SK-N-MC (cell line): ENCODE data around the gene IRF5.

Experiments
- EZH2 ChIP-seq: fragments of 200-600 bp; sonication (generic); IDR thresholded peaks from one replicate; pipeline ENCODE4 v1.6.1; 2017; ENCODE audit warnings: antibody characterized with exemption
- FOXP2 ChIP-seq: optimal IDR thresholded peaks from 2 replicates; pipeline ENCODE3; 2011; ENCODE audit warnings: mild to moderate bottlenecking, moderate library complexity; ENCODE audit not compliant: insufficient read depth; ENCODE audit errors: extremely low read length, control extremely low read depth
- POLR2AphosphoS5 ChIP-seq: IDR thresholded peaks from 2 replicates; pipeline ENCODE4 v1.6.1; 2012; ENCODE audit warnings: mild to moderate bottlenecking, low read depth, low read length, borderline replicate concordance

- TF ChIP-seq POLR2AphosphoS5 (no peak), EZH2 (no peak), FOXP2 (no peak)
Observed at GRCh38 chr7:128899392-128899791, 38.3 kb upstream of the IRF5 start.
